Brain microvascular endothelial cell (primary cell): Measurements from ENCODE around the gene TMEM198.

Experiments
- DNase-seq: peaks from one replicate; pipeline ENCODE4 v3.0.0-alpha.2; 2020
- H3K27ac ChIP-seq: fragments of 250-450 bp; sonication (Bioruptor Pico); 2 replicates; pipeline ENCODE4 v1.5.1; 2020; ENCODE audit warnings: mild to moderate bottlenecking, moderate library complexity
- H3K27me3 ChIP-seq: fragments of 250-450 bp; sonication (Bioruptor Pico); replicated peaks from 2 replicates; pipeline ENCODE4 v1.5.1; 2020; ENCODE audit warnings: mild to moderate bottlenecking
- H3K36me3 ChIP-seq: fragments of 250-450 bp; sonication (Bioruptor Pico); replicated peaks from 2 replicates; pipeline ENCODE4 v1.5.1; 2020; ENCODE audit warnings: mild to moderate bottlenecking
- H3K4me3 ChIP-seq: 2 replicates; pipeline ENCODE4 v1.5.1; 2011; ENCODE audit warnings: low read depth, mild to moderate bottlenecking, control low read depth, low read length, moderate library complexity
- CTCF ChIP-seq: IDR thresholded peaks from 2 replicates; pipeline ENCODE4 v1.5.1; 2011; ENCODE audit warnings: low read depth, mild to moderate bottlenecking, moderate library complexity, low read length, control low read depth, inconsistent platforms; ENCODE audit errors: missing control alignments
- in situ Hi-C: cut with HindIII; loops from 2 replicates; pipeline ENCODE4 v1.10.0; 2017; ENCODE audit warnings: low sequenced_read_pairs, low pct_ligation_motif_present

Gene TMEM198

GRCh38 chr2:219500135-219500534, 43.7 kb upstream of the TMEM198 start:
- TF ChIP-seq CTCF, result peak; percentile 57
- Histone ChIP-seq H3K4me3 (no peak overlapping the region), H3K27ac (no peak overlapping the region), H3K27me3 (peaks cover 15% of the 10 kb centered on the region), H3K36me3 (peaks cover 12% of the 10 kb centered on the region)
- in situ Hi-C loops, result no loop called here
- DNase-seq, result no peak

GRCh38 chr2:219501849-219502248, 42.0 kb upstream of the TMEM198 start:
- in situ Hi-C loops, result no loop called here
- DNase-seq, result no peak
- peaks cover 8% of the 10 kb centered on the region for H3K27me3 ChIP-seq
- TF ChIP-seq CTCF, result no peak
- no peak overlapping the region for H3K27ac ChIP-seq
- H3K4me3 ChIP-seq, result no peak overlapping the region
- H3K36me3 ChIP-seq, result peaks cover 23% of the 10 kb centered on the region

- H3K27ac ChIP-seq, result no peak overlapping the region
- TF ChIP-seq CTCF, result no peak
Measured at GRCh38 chr2:219502618-219503017, 41.2 kb upstream of the TMEM198 start.

GRCh38 chr2:219505585-219505984, 38.2 kb upstream of the TMEM198 start:
- Histone ChIP-seq H3K27me3 (peaks cover 4% of the 10 kb centered on the region), H3K4me3 (no peak overlapping the region), H3K27ac (no peak overlapping the region), H3K36me3 (peaks cover 23% of the 10 kb centered on the region)
- in situ Hi-C loops, result no loop called here
- DNase-seq, result no peak
- no peak for TF ChIP-seq CTCF

More at GRCh38 chr2:219502618-219503017, 41.2 kb upstream of the TMEM198 start:
- Histone ChIP-seq H3K36me3 (peaks cover 23% of the 10 kb centered on the region), H3K4me3 (no peak overlapping the region), H3K27me3 (peaks cover under 1% of the 10 kb centered on the region)
- in situ Hi-C loops, result no loop called here
- DNase-seq, result no peak

GRCh38 chr2:219506153-219506801, 37.6 kb upstream of the TMEM198 start:
- Histone ChIP-seq H3K4me3 (no peak overlapping the region), H3K27me3 (peaks cover 11% of the 10 kb centered on the region), H3K27ac (no peak overlapping the region), H3K36me3 (peaks cover 23% of the 10 kb centered on the region)
- in situ Hi-C loops, result no loop called here
- TF ChIP-seq CTCF, result no peak
- DNase-seq, result no peak
